CD4-positive, alpha-beta T cell treated with Interleukin-6 for 4 hours (primary cell): ENCODE measurements around the gene IGFBP4.

Source experiments
- DNase-seq: peaks from one replicate; pipeline ENCODE4 v3.0.0-alpha.2; 2020; ENCODE audit warnings: mixed read lengths

The IGFBP4 gene

DNA sequence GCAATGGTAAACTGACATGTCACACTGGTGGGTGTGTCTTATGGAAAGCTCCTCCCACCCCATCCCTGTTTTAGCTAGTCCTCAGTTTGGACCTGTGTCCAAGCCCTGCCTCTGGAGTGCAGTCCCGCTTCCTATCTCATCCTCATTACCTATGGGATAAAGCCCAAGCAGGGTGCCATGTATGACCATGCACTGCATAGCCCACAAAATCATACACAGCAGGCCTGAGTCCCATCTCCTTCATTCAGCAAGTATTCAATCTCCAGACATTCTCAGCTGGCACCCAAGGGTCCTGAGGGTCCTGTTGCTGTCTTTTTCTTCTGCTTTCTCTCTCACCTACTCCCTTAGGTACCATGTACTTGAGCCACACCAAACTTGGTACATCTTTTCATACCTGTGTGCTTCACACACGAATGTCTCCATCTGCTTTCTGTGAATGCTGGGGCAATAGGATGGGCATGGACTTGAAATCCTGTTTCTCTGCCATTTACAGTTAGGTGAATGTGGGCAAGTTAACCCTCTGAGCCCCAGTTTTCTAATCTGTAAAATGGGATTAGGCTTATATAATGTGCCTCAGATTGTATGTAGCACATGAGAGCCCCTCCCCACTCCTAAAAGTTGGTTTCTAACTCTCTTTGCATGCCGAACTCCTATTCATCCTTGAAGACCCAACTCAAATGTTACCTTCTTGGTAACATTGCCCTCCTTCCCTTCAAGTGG, 29.6 kb downstream of the IGFBP4 start:
- no peak for DNase-seq

- no peak for DNase-seq
Measured at GRCh38 chr17:40473573-40474365, 30.5 kb downstream of the IGFBP4 start.

DNA sequence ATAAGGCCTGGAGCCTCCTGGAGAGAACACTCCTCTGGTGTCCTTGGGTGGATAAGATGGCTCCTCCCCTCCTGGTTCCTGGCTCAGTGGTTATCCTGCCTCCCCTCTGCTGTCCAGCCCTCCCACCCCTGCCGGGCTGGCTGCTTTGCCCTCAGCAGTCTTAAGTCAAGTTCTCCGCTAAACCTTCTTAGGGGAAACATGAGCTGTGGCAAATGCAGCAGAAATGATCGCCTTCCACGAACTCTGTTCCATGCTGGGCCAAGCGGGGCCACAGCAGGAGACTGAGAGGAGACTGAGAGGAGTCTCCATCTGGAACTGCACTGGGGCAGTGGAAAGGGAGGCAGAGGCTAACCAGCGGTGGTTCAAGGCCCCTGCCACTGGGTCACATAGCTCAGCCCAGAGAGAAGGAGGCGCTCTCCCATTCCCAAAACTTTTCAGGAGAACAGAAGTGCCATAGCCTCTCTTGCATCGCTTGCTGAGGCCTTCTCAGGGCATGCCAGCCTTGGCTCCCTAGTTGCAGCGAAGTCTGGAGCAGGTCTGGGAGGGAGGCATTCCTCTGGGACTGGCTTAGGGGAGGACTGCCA, 31.3 kb downstream of the IGFBP4 start:
- no peak for DNase-seq

DNA sequence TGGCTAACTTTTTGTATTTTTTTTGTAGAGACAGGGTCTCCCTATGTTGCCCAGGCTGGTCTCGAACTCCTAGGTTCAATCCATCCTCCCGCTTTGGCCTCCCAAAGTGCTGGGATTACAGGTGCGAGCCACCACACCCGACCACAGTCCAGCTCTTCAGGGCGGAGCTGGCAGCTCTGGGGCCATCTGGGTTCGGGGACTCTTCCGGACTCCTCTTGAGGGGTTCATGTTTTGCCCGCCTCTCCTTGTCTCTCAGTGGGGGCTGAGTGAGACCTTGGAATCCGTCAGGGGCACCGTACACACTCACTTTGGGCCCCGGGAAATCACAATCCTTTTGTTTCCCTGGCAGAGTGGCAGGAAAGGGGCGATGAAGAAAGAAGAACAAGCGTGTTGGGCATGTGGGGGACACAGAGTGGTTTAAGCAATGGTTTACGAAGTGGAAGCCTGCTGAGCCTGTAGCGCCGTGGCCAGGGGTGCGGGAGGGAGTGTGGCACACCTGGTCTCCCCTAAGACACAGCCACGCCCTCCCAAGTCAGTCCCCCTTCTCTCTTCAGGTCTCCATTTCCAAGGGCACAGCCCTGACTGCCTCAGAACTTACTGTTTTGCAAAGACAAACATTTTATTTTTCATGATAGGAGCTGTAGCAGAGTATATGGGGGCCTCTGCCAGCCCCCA, 32.1 kb downstream of the IGFBP4 start:
- DNase-seq, result no peak

GRCh38 chr17:40477796-40478195, 34.5 kb downstream of the IGFBP4 start:
- DNase-seq, result no peak

GRCh38 chr17:40478486-40478885, 35.2 kb downstream of the IGFBP4 start:
- DNase-seq, result no peak

GRCh38 chr17:40479754-40480480, 36.7 kb downstream of the IGFBP4 start:
- DNase-seq, result no peak

DNA sequence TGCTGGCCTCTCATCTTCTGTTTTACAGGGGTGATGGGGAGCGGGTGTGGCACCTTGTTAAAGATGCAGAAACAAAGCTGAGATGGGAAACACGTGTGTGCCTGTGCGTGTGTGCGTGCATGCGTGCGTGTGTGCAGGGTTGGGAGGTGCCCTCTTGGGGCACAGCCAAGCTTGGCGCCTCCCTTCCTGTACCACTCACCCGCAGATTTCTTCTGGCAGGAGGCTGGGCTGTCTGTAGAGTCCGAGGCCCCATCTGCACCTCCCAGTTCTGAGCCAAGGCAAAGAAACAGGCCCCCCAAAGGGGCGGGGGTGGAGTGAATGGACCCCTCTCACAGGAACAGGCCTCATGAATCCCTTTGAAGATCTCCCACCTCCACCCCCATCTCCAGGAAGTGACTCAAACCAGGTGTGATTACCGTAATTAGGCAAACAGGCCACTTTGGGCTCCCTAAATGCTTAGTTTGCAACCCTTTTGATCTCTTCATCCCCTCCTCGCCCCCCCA, 37.3 kb downstream of the IGFBP4 start:
- peak; percentile 90 for DNase-seq

- DNase-seq, result no peak
Measured at GRCh38 chr17:40481106-40481505, 37.9 kb downstream of the IGFBP4 start.

GRCh38 chr17:40482722-40483121, 39.5 kb downstream of the IGFBP4 start:
- DNase-seq, result no peak

DNA sequence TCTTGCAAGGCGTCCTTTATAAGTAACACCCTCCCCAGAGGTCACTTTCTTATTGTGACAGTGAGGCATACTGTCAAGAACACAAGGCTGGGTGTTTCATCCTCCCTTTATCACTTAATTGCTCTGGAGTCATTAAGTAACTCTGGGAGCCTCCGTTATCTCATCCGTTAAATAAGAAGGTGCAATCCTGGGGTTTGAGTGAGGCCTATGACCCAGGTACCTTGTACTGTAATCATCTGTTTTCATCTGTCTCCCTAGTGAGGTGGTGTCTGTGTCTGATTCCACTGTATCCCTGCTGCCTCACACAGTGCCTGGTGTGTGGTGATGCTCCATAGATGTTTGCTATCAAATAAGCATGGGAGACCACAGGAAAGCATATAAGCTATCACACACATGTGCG, 40.4 kb downstream of the IGFBP4 start:
- DNase-seq, result no peak

DNA sequence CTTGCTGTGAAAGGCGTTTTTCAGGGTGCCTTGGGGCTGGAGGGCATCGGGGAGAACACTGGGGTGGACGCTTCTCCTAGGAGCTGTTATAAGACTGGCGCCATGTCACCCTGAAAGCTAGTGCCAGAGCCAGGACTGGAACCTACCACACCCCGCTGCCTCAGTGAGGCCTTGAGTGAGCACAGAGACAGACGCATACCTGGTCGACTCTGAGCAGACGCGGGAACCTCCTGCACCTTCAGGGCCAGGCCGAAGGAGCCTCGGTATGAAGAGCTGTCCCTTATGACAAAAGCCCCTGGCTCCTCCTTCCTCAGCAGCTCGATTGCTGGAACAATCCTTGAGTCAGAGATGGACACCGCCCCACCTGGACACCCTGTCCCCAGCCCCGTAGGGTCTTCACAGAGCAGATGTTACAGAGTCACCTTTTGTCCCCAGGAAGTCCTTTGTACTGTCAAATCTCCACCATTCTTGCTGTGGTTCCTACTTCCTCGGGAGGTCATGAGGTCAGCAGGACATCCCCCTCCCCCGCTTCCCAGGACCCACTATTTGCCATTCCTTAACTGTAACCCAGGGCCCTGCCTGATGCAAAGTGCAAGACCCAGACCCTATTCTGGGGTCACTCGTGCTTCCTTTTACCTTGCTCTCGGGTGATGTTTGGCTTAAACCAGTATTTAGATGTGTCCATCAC, 41.2 kb downstream of the IGFBP4 start:
- DNase-seq, result no peak

GRCh38 chr17:40484973-40485530, 41.8 kb downstream of the IGFBP4 start:
- DNase-seq, result no peak

DNA sequence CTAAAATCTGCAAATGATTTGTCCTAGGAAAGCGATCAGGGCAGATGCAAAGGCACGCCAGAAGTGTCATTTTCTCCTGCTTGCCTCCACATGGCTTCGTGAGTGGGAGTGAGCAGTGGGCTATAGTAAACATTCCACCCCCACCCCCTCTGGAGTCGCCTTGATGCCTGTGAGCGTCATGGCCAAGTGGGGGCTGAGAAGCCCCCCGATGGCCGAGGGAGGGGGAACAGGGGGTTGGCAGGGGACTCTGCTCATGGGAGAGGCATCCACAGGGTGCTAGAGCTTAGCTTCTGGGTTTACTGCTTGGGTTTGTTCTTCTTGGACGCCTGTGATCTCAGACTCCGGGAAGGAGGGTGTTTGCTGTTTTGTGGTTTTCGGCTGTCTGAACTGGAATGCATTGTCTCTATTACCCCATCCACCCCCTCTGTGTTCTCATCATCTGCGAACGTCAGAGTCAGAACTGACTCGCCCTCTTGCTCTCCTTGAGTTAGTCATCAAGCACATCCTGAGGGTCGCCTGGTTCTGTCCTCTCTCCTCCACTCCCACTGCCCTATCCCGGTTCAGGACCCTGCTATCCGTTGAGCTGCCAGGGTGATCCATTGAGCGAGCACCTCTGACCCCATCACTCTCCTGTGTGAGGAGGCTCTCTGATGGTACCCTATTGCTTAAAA, 42.7 kb downstream of the IGFBP4 start:
- DNase-seq, result peak; percentile 52

DNA sequence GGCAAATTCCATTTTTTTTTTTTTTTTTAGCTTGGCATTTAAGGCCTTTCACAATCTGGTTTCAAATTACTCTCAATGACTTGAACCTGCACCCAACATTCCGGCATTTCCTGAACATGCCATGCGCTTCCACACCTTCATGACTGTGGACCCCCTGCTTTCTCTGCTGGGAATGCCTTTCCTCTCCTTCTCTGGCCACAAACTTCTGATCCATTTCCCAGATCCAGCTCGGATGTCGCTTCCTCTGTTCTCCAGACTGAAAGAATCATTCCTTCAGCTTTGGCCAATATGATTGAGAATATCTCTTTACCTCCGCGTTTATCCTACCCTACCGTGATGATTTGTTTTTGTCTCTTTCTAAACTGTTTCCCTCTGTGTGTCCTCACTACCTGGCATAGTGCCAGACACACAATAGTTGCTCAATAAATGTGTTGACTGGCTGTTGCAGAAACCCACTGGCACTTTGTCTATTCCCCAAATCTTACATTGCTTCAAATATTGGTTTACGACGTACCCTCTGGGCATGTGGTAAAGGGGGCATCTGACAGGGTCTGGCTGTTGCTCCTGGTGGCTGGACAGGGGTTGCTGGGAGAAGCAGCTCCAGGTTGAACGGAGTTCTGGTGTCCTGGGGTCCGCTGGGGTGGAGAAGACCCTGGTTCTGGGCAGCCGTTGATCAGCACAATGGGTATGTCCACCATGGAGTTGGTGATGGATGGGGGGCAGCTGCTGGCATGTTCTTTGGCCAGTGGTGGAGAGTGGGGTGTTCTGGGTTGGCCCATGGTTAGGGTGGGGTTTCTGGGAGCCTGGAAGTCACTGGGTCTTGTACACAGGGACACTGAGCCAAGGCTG, 43.5 kb downstream of the IGFBP4 start:
- DNase-seq, result no peak

DNA sequence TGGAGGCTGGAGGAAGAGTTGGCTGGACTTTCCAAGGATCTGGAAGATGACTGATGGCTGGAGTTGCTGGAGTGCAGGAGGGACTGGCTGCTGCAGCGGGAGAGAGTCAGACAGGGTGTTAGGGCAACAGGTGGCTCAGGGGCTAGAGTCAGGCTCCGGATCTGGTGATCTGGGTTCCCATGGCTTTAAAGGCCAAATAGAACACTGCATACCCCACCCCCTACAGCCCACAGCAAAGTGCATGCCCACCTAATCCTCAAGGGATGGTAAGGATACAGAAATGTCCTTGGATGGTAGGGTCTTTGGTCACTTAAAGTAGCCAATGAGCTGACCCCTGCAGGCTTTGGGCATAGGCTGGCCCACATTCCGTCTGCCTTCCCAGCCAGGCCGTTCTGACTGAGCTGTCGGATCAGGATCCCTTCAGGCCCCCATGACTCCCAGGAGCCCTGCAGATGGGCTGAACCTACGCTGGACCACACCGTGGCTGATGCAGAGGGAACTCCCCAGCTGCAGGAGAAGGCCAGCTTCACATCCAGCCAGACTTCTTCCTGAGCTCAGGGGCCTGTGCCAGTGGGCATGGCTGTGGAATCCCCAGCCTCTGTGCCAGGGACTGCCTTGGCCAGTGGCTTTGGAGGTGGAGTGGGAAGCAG, 44.2 kb downstream of the IGFBP4 start:
- no peak for DNase-seq

DNA sequence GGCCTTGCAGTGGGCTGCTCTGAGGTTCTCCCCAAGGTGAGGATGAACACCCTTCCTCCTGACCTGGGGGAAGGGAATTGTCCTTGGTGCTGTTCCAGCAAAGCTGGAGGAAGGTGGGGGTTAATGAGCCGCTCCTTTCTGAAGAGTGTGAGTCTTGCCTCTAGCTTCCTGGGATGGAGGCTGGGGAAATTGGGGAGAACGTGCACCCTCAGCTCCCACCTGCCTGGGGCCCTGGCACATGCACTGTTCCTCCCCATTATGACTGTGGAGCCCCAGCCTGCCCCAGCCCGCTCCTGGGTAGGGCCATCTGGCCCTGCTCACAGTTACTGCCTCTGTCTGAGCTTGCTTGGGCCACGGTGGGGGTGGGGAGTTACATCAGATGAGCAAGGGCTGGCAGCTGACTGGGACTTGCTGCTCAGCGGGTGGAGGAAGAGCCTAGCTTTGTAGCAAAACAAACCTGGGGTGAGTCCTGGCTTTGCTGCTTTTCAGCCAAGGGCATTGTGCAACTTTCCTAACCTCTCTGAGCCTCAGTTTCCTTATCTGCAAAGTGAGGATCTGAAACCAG, 47.1 kb downstream of the IGFBP4 start:
- peak; percentile 55 for DNase-seq

DNA sequence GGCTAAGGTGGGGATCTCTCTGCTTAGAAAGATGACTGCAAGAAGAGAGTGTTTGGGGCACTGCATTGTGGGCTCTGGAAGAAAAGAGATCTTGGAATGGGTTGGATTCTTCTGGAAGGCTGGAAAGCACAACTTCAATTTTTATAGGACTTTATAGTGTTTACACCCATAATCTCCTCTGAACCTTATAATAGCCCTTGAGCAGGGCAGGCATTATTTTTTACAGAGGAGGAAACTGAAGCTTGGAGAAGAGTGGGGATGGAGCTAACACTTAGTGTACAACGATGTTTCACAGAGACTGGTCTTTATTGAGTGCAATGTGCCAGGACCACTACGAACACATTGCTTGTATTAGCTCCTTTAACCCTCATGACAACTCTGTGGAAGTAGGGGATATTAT, 47.7 kb downstream of the IGFBP4 start:
- no peak for DNase-seq

DNA sequence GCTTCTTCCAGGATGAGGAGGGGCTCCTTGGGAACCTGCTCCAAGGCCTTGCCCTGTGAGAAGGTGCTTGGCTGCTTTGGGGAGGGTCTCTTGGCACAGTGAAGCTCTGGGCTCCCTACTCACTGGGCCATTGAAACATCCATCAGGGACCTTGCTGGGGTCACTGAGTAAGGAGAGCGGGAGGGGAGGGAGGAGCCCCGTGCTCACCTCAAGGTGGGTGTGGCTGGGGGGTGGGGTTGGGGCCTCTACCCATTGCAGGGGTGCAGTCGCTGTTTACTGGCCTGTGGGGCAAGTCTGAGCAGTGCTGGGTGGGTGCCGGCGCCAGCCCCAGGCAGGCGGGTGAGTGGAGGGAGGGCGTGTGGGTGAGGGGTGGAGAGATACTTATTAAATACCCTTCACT, 48.2 kb downstream of the IGFBP4 start:
- DNase-seq, result no peak
